IMR-90 (cell line): ENCODE data around the gene PDZD2.

Experiments used
- MXI1 ChIP-seq: IDR thresholded peaks from 2 replicates; pipeline ENCODE4 v1.6.1; 2012; ENCODE audit warnings: low read depth, mild to moderate bottlenecking, low read length, moderate library complexity, borderline replicate concordance
- SMC3 ChIP-seq: fragments of 150-350 bp; IDR thresholded peaks from 2 replicates; pipeline ENCODE4 v1.6.1; 2016; ENCODE audit warnings: low read depth, mild to moderate bottlenecking, antibody characterized with exemption, low read length, moderate library complexity
- TF ChIP-seq, protein P1 (sequence below): fragments of 150-350 bp; IDR thresholded peaks from 2 replicates; pipeline ENCODE4 v1.6.1; 2017; ENCODE audit warnings: mild to moderate bottlenecking, antibody characterized with exemption, low read length, low read depth

DNA sequence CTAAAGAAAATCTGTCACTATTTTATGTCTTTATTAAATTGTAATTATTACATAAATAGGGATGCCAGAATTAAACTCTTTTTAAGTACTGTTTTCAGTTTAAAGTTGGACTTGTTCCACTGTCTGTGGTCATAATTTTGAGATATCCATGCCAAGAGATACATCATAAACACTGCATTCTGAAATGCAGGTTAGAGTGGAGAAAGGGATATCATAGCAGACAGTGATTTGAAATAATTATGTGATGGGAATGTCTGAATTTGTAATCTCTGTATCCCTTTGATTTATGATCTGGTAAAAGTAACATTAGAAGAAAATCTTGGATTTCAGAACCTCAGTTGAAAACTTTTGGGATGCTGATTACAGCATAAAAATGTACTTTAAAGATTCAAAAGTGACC is 313.1 kb downstream of the PDZD2 start:
- TF ChIP-seq SMC3 (no peak), MXI1 (no peak)
- TF ChIP-seq, protein P1, sequence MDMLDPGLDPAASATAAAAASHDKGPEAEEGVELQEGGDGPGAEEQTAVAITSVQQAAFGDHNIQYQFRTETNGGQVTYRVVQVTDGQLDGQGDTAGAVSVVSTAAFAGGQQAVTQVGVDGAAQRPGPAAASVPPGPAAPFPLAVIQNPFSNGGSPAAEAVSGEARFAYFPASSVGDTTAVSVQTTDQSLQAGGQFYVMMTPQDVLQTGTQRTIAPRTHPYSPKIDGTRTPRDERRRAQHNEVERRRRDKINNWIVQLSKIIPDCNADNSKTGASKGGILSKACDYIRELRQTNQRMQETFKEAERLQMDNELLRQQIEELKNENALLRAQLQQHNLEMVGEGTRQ: no peak
